H1 (cell line): Measurements from ENCODE around the gene CUX1. TPM values are rescaled to one million over a fixed set of nuclear protein-coding genes. Genes with fewer than 3 reads are reported as not detected.

ENCODE experiments used
- CTCF ChIA-PET: fragments of 300-600 bp; sonication (Branson Sonifier 250); formaldehyde crosslinking; loops from one replicate; lab custom pipeline; 2021; ENCODE audit not compliant: partially characterized antibody; lab: Charles Lee
- POLR2A ChIA-PET: fragments of 300-600 bp; sonication (Branson Sonifier 250); formaldehyde crosslinking; loops from one replicate; lab custom pipeline; 2021; ENCODE audit warnings: inconsistent platforms; ENCODE audit not compliant: partially characterized antibody; lab: Charles Lee
- DNase-seq, 2 experiments: peaks; one replicate each; pipeline versions ENCODE4 v3.0.0 to v3.0.0-alpha.2; 2010 to 2022; ENCODE audit warnings: low spot score in 2 of 2, low read depth in 1 of 2, mixed read lengths in 1 of 2
- FAIRE-seq: peaks from 2 replicates; lab custom pipeline; 2011; peaks lifted over from hg19 to GRCh38; lab: Jason Lieb, UNC
- H2AFZ ChIP-seq: 2 replicates; pipeline ENCODE4 v1.8.1; 2012; ENCODE audit warnings: low read length, inconsistent platforms
- H2AK5ac ChIP-seq: 2 replicates; pipeline ENCODE4 v1.6.1; 2013; ENCODE audit warnings: low read depth, low read length
- H2BK120ac ChIP-seq: replicated peaks from 2 replicates; pipeline ENCODE3; 2013; ENCODE audit warnings: low read depth, low read length, inconsistent platforms
- H2BK12ac ChIP-seq: 2 replicates; pipeline ENCODE4 v1.6.1; 2013; ENCODE audit warnings: low read depth, low read length
- H2BK15ac ChIP-seq: 2 replicates; pipeline ENCODE4 v1.6.1; 2013; ENCODE audit warnings: low read length
- H2BK20ac ChIP-seq: 2 replicates; pipeline ENCODE4 v1.6.1; 2013; ENCODE audit warnings: low read length
- H2BK5ac ChIP-seq: 2 replicates; pipeline ENCODE4 v1.6.1; 2013; ENCODE audit warnings: low read depth, low read length
- H3K14ac ChIP-seq: 2 replicates; pipeline ENCODE4 v1.6.1; 2013; ENCODE audit warnings: inconsistent platforms; ENCODE audit not compliant: insufficient read length
- H3K18ac ChIP-seq: 2 replicates; pipeline ENCODE4 v1.6.1; 2013; ENCODE audit warnings: low read length; ENCODE audit errors: extremely low read depth
- H3K23ac ChIP-seq: 2 replicates; pipeline ENCODE4 v1.6.1; 2013; ENCODE audit warnings: inconsistent platforms; ENCODE audit not compliant: insufficient read length
- H3K23me2 ChIP-seq: 2 replicates; pipeline ENCODE4 v1.6.1; 2013; ENCODE audit warnings: low read depth, low read length
- H3K27ac ChIP-seq: 2 replicates; pipeline ENCODE4 v1.6.1; 2011; ENCODE audit warnings: low read depth, low read length, inconsistent platforms
- H3K27me3 ChIP-seq, 4 experiments: replicated peaks in 1 of 4; 1 replicate in 1 of 4; 2 replicates in 3 of 4; pipeline versions ENCODE4 v1.6.1 to v1.8.1; 2011 to 2013; ENCODE audit warnings: low read length in 3 of 4, mild to moderate bottlenecking in 3 of 4, inconsistent platforms in 2 of 4, mixed read lengths in 2 of 4, moderate library complexity in 1 of 4; ENCODE audit not compliant: control insufficient read depth in 3 of 4, insufficient read depth in 3 of 4; ENCODE audit errors: extremely low read depth in 1 of 4
- H3K36me3 ChIP-seq, 4 experiments: 2 replicates each; pipeline versions ENCODE4 v1.6.1 to v1.8.1; 2011 to 2013; ENCODE audit warnings: mild to moderate bottlenecking in 4 of 4, low read length in 3 of 4, moderate library complexity in 2 of 4, control low read depth in 1 of 4, inconsistent platforms in 1 of 4; ENCODE audit not compliant: insufficient read depth in 4 of 4, control insufficient read depth in 2 of 4
- H3K4ac ChIP-seq: replicated peaks from 2 replicates; pipeline ENCODE3; 2013; ENCODE audit warnings: low read length, low read depth, mixed read lengths, inconsistent platforms; ENCODE audit not compliant: insufficient read length
- H3K4me1 ChIP-seq, 4 experiments: replicated peaks in 1 of 4; 1 replicate in 1 of 4; 2 replicates in 3 of 4; pipeline versions ENCODE4 v1.6.1 to v1.8.1; 2011 to 2013; ENCODE audit warnings: low read length in 3 of 4, inconsistent platforms in 2 of 4, mixed read lengths in 1 of 4; ENCODE audit not compliant: insufficient read depth in 4 of 4, control insufficient read depth in 3 of 4
- H3K4me2 ChIP-seq, 2 experiments: 2 replicates each; pipeline versions ENCODE4 v1.6.1 to v1.8.1; 2011 to 2013; ENCODE audit warnings: low read depth in 2 of 2, low read length in 2 of 2, control low read depth in 1 of 2, inconsistent platforms in 1 of 2, mild to moderate bottlenecking in 1 of 2; ENCODE audit not compliant: insufficient read depth in 1 of 2
- H3K4me3 ChIP-seq, 4 experiments: fragments of 200-600, 300-600 bp in 1 of 4; sonication (generic), shearing (Covaris generic), sonication (Bioruptor Twin) in 1 of 4; 2 replicates each; pipeline versions ENCODE4 v1.5.1 to v1.8.1; 2011 to 2016; ENCODE audit warnings: low read length in 4 of 4, low read depth in 3 of 4, control low read depth in 2 of 4, inconsistent platforms in 2 of 4, mild to moderate bottlenecking in 2 of 4, mixed read lengths in 1 of 4, moderate library complexity in 1 of 4; ENCODE audit not compliant: insufficient read depth in 2 of 4; ENCODE audit errors: extremely low read depth in 1 of 4
- H3K56ac ChIP-seq: replicated peaks from 2 replicates; pipeline ENCODE3; 2013; ENCODE audit warnings: low read depth, mild to moderate bottlenecking, mixed read lengths, low read length, inconsistent platforms; ENCODE audit not compliant: insufficient read length
- H3K79me1 ChIP-seq: 2 replicates; pipeline ENCODE4 v1.6.1; 2013; ENCODE audit warnings: low read depth, low read length, control low read depth
- H3K79me2 ChIP-seq, 2 experiments: 2 replicates each; pipeline versions ENCODE4 v1.6.1 to v1.8.1; 2012 to 2013; ENCODE audit warnings: low read length in 2 of 2, mild to moderate bottlenecking in 2 of 2, inconsistent platforms in 1 of 2; ENCODE audit not compliant: insufficient read depth in 2 of 2, control insufficient read depth in 1 of 2
- H3K9ac ChIP-seq, 4 experiments: replicated peaks in 1 of 4; 1 replicate in 1 of 4; 2 replicates in 3 of 4; pipeline versions ENCODE4 v1.6.1 to v1.8.1; 2011 to 2013; ENCODE audit warnings: low read depth in 3 of 4, low read length in 3 of 4, control low read depth in 2 of 4, mild to moderate bottlenecking in 2 of 4, moderate library complexity in 2 of 4, inconsistent platforms in 1 of 4; ENCODE audit errors: extremely low read depth in 1 of 4
- H3K9me3 ChIP-seq, 2 experiments: 2 replicates each; pipeline versions ENCODE4 v1.6.1 to v1.8.1; 2012 to 2013; ENCODE audit warnings: mild to moderate bottlenecking in 2 of 2, moderate library complexity in 2 of 2, control low read depth in 1 of 2, inconsistent platforms in 1 of 2, low read depth in 1 of 2, low read length in 1 of 2, mixed read lengths in 1 of 2; ENCODE audit not compliant: insufficient read depth in 2 of 2
- H4K20me1 ChIP-seq, 2 experiments: replicated peaks in 1 of 2; 2 replicates each; pipeline versions ENCODE3 to v1.8.1; 2011 to 2013; ENCODE audit warnings: inconsistent platforms in 2 of 2, low read length in 2 of 2, mild to moderate bottlenecking in 1 of 2; ENCODE audit not compliant: insufficient read depth in 2 of 2, control insufficient read depth in 1 of 2
- H4K5ac ChIP-seq: 2 replicates; pipeline ENCODE4 v1.6.1; 2013; ENCODE audit warnings: low read length, low read depth, mixed read lengths, inconsistent platforms; ENCODE audit not compliant: insufficient read length
- H4K8ac ChIP-seq: 2 replicates; pipeline ENCODE4 v1.8.0; 2013; ENCODE audit warnings: mild to moderate bottlenecking, moderate library complexity, low read length, inconsistent platforms; ENCODE audit not compliant: insufficient read depth; ENCODE audit errors: extremely low read depth
- H4K91ac ChIP-seq: replicated peaks from 2 replicates; pipeline ENCODE3; 2013; ENCODE audit warnings: low read length, mixed read lengths, inconsistent platforms; ENCODE audit not compliant: insufficient read length
- CBX5 ChIP-seq: fragments of 300-800, 300-1000 bp; sonication (generic); IDR thresholded peaks from 2 replicates; pipeline ENCODE4 v1.7.1; 2016; ENCODE audit warnings: antibody characterized with exemption, low read length, low read depth
- CHD2 ChIP-seq: IDR thresholded peaks from 2 replicates; pipeline ENCODE4 v1.6.1; 2012; ENCODE audit warnings: low read length, improper control_type of control experiment
- CTCF ChIP-seq, 3 experiments: IDR thresholded peaks; 1 replicate in 2 of 3; 2 replicates in 1 of 3; pipeline versions ENCODE4 v1.5.1 to v1.6.1; 2011; ENCODE audit warnings: low read length in 3 of 3, mild to moderate bottlenecking in 3 of 3, inconsistent platforms in 2 of 3, low read depth in 1 of 3, moderate library complexity in 1 of 3; ENCODE audit not compliant: insufficient read depth in 1 of 3; ENCODE audit errors: control extremely low read depth in 1 of 3
- MAX ChIP-seq: IDR thresholded peaks from 2 replicates; pipeline ENCODE4 v1.6.1; 2012; ENCODE audit warnings: inconsistent platforms
- RAD21 ChIP-seq, 2 experiments: IDR thresholded peaks in 1 of 2; conservative IDR thresholded peaks in 1 of 2; 2 replicates each; pipeline ENCODE4 v1.6.1; 2011; ENCODE audit warnings: low read depth in 2 of 2, low read length in 2 of 2, improper control_type of control experiment in 1 of 2, inconsistent platforms in 1 of 2, mild to moderate bottlenecking in 1 of 2, moderate library complexity in 1 of 2
- RBBP5 ChIP-seq: IDR thresholded peaks from 2 replicates; pipeline ENCODE4 v1.7.1; 2012; ENCODE audit warnings: low read depth, mild to moderate bottlenecking, inconsistent platforms, low read length, moderate library complexity, borderline replicate concordance
- RFX5 ChIP-seq: IDR thresholded peaks from 2 replicates; pipeline ENCODE4 v1.6.1; 2011; ENCODE audit warnings: low read depth, low read length, improper control_type of control experiment, borderline replicate concordance
- SIX5 ChIP-seq: IDR thresholded peaks from 2 replicates; pipeline ENCODE4 v1.6.1; 2011; ENCODE audit warnings: mild to moderate bottlenecking, low read depth, low read length
- SP1 ChIP-seq: IDR thresholded peaks from 2 replicates; pipeline ENCODE4 v1.6.1; 2011; ENCODE audit warnings: low read depth, low read length
- TAF7 ChIP-seq: optimal IDR thresholded peaks from 2 replicates; pipeline ENCODE3; 2011; ENCODE audit warnings: low read depth, mild to moderate bottlenecking, inconsistent platforms, low read length, moderate library complexity, borderline replicate concordance
- YY1 ChIP-seq: IDR thresholded peaks from 2 replicates; pipeline ENCODE4 v1.6.1; 2011; ENCODE audit warnings: low read depth, mild to moderate bottlenecking, low read length
- WGBS, 2 experiments: shearing (Covaris generic) in 1 of 2; methylation state at CpG; one replicate each; pipeline versions ENCODE4 v1.1.6 to v1.1.7; 2013 to 2015; ENCODE audit warnings: low lambda C conversion rate in 2 of 2, mixed read lengths in 2 of 2, inconsistent platforms in 1 of 2, low coverage in 1 of 2, missing lambda C conversion rate in 1 of 2; ENCODE audit not compliant: insufficient replicate concordance in 2 of 2, insufficient coverage in 1 of 2, insufficient read length in 1 of 2; ENCODE audit errors: extremely low coverage in 1 of 2, missing lambda C conversion rate in 1 of 2; 5-methylcytosine and 5-hydroxymethylcytosine counted together
- polyA plus RNA-seq, 7 experiments: library from polyadenylated mRNA; depleted of rRNA in 3 of 7; stranded (reverse) in 5 of 7; unstranded in 2 of 7; fragments of >200 nt in 5 of 7; fragments of 200-250 nt in 2 of 7; gene quantifications; 1 replicate in 5 of 7; 2 replicates in 1 of 7; 4 replicates in 1 of 7; pipeline versions ENCODE4 v1.2.1 to v1.2.3, GENCODE V29; 2011 to 2013; ENCODE audit warnings: missing spikeins in 2 of 7, mixed read lengths in 2 of 7
- total RNA-seq: library from RNA; stranded (reverse); fragmentation: NEBNext Ultra II Directional; extraction: Animal tissue kit (Norgen Biotek cat#: 25700); gene quantifications from 2 replicates; pipeline ENCODE4 v1.2.1, GENCODE V29; 2021

The CUX1 gene
- total and polyA plus RNA-seq, 2 of the 8 experiments (the other 6 are each of a cell fraction or from before 2014, with no cell fraction given): 21.6 to 65.9 TPM

DNA sequence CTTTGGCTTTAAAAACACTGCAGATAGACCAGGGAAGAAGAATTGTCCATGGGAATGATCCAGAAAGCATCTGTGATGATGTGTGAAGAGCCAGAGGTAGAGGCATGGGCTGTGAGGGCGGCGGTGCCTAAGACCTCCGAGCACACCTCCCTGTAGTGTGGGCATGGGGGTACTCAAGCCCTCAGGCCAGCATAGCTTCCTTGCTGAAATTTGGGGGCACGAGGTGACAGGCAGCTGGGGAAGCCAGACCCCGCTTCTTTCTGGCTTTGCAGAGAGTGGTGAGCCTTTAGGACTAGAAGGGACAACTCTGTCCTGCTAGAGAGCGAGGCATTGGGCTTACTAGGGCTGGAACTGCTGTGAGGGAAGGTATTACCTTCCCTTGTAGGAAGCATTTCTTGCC, 281.6 kb downstream of the CUX1 start:
- Histone ChIP-seq H3K4me1 (no peaks in the 10 kb centered on the region; a peak in 2 of 7 replicates), H3K27me3 (no peaks in the 10 kb centered on the region), H3K79me1 (peaks cover 2% of the 10 kb centered on the region; the same call in 1 of the 2 replicates), H3K23ac (no peak overlapping the region), H3K4me3 (no peak overlapping the region), H2BK15ac (no peak overlapping the region), H2BK120ac (no peak overlapping the region), H3K9ac (no peak overlapping the region; a peak in 1 of 7 replicates), H3K4ac (no peak overlapping the region), H4K91ac (no peak overlapping the region), H4K5ac (no peak overlapping the region), H3K79me2 (no peaks in the 10 kb centered on the region), H3K9me3 (no peaks in the 10 kb centered on the region), H2BK5ac (0 out of 2 replicates have a peak overlapping the region, but pooled peaks have one; percentile 63), H2BK12ac (no peak overlapping the region), H3K56ac (no peak overlapping the region), H3K14ac (no peak overlapping the region), H3K18ac (no peak overlapping the region), H4K8ac (peak overlapping the region; percentile 11; the same call in 1 of the 2 replicates), H3K36me3 (peaks cover 0 to 7% (median 1%) of the 10 kb centered on the region in 4 experiments; a peak in 3 of 8 replicates), H3K23me2 (no peaks in the 10 kb centered on the region), H2AFZ (no peak overlapping the region), H2BK20ac (no peak overlapping the region), H4K20me1 (peaks cover 0 to 3% of the 10 kb centered on the region in 2 experiments), H3K27ac (no peak overlapping the region), H3K4me2 (no peak overlapping the region), H2AK5ac (no peak overlapping the region)
- 100% methylated on average over 6 of the region's 6 CpGs; no CpG with 5 or more reads in 1 of the 2 experiments for WGBS, 2 experiments
- ChIA-PET POLR2A (no interaction called here), CTCF (interaction anchor here (1.7 kb wide), 1 partner anchor 9 kb away, joined by 4 read pairs; no protein-coding TSS in a partner anchor)
- no peak for FAIRE-seq
- peak in 1 of 2 experiments; percentile 30 for DNase-seq
- TF ChIP-seq YY1: no peak
- no peak for TF ChIP-seq SP1
- no peak for TF ChIP-seq CTCF (IDR thresholded peaks at IDR 0.05; ENCODE audit: control extremely low read depth in 1 of 3, insufficient read depth in 1 of 3, low read depth in 1 of 3, low read length in 3 of 3)
- TF ChIP-seq RAD21 (IDR thresholded peaks at IDR 0.05 in 1 of 2, conservative IDR thresholded peaks at IDR 0.05 in 1 of 2; ENCODE audit: low read depth in 2 of 2, low read length in 2 of 2): no peak
- no peak for TF ChIP-seq TAF7
- TF ChIP-seq RFX5: no peak
- TF ChIP-seq SIX5: no peak
- no peak for TF ChIP-seq CHD2
- no peak for TF ChIP-seq CBX5
- TF ChIP-seq RBBP5: no peak
- no peak for TF ChIP-seq MAX
